Gastroesophageal sphincter (tissue), 4 donors: ENCODE results near the gene ANKS1B. TPM values are rescaled to one million over a fixed set of nuclear protein-coding genes. Genes with fewer than 3 reads are reported as not detected.
A peak's percentile ranks its signal among the peaks of the same experiment; 100 is the strongest.

Experiments
- ATAC-seq: fragments of 150-250 bp; one replicate; pipeline ENCODE4 v1.9.1; 2016; ENCODE audit warnings: mild to moderate bottlenecking, moderate library complexity
- H3K27ac ChIP-seq, 4 donors: fragments of 200-600 bp; sonication (generic) in 3 of 4; 1 replicate in 3 of 4; 2 replicates in 1 of 4; pipeline ENCODE4 v1.5.1; 2016 to 2019
- H3K27me3 ChIP-seq: fragments of 200-600 bp; sonication (generic); one replicate; pipeline ENCODE4 v1.5.1; 2019
- H3K36me3 ChIP-seq, 2 donors: fragments of 200-600 bp; sonication (generic); one replicate each; pipeline ENCODE4 v1.5.1; 2019; ENCODE audit warnings: control low read depth in 1 of 2
- H3K4me1 ChIP-seq, 3 donors: fragments of 200-600 bp; sonication (generic); 1 replicate in 2 of 3; 2 replicates in 1 of 3; pipeline ENCODE4 v1.5.1; 2016 to 2019; ENCODE audit warnings: control low read depth in 2 of 3
- H3K4me3 ChIP-seq, 2 donors: fragments of 200-600 bp; sonication (generic); one replicate each; pipeline ENCODE4 v1.5.1; 2019; ENCODE audit warnings: mild to moderate bottlenecking in 1 of 2, moderate library complexity in 1 of 2
- H3K9me3 ChIP-seq, 3 donors: fragments of 200-600 bp; sonication (generic); one replicate each; pipeline ENCODE4 v1.5.1; 2017 to 2019; ENCODE audit warnings: control low read depth in 2 of 3
- CTCF ChIP-seq, 4 experiments: fragments of 200-600 bp in 2 of 4; fragments of 450-650 bp in 2 of 4; sonication (generic) in 1 of 4; IDR thresholded peaks; one replicate each; pipeline ENCODE4 v1.5.1; 2017 to 2019; ENCODE audit warnings: antibody characterized with exemption in 4 of 4, mild to moderate bottlenecking in 2 of 4, moderate library complexity in 2 of 4
- EP300 ChIP-seq: sonication (generic); formaldehyde crosslinking; IDR thresholded peaks from one replicate; pipeline ENCODE4 v1.6.1; 2017; ENCODE audit warnings: antibody characterized with exemption, mild to moderate bottlenecking
- POLR2A ChIP-seq, 2 donors: fragments of 450-650 bp; IDR thresholded peaks; one replicate each; pipeline ENCODE4 v1.6.1; 2017; ENCODE audit warnings: antibody characterized with exemption in 2 of 2, mild to moderate bottlenecking in 2 of 2, moderate library complexity in 1 of 2
- POLR2AphosphoS5 ChIP-seq: sonication (generic); formaldehyde crosslinking; IDR thresholded peaks from one replicate; pipeline ENCODE4 v1.6.1; 2017; ENCODE audit warnings: antibody characterized with exemption
- WGBS, 2 donors: methylation state at CpG; one replicate each; pipeline ENCODE4 v1.1.5; 2018; ENCODE audit warnings: low coverage in 1 of 2; 5-methylcytosine and 5-hydroxymethylcytosine counted together
- total RNA-seq, 4 donors: library from RNA; depleted of rRNA; stranded (reverse); fragments of >200 nt; gene quantifications; one replicate each; pipeline ENCODE4 v1.1.0, GENCODE V29; 2016

Gene ANKS1B
- total RNA-seq, 4 donors from 2014 or later: 9.9 to 31.1 (median 21.4) TPM

GRCh38 chr12:99834710-99835109 is 150.0 kb downstream of the ANKS1B start:
- H3K36me3 ChIP-seq: no peaks in the 10 kb centered on the region
- H3K4me3 ChIP-seq: no peak overlapping the region
- H3K9me3 ChIP-seq: no peaks in the 10 kb centered on the region
- H3K27ac ChIP-seq: no peak overlapping the region
- WGBS, 2 donors: 95 to 100% methylated on average over 2 of the region's 2 CpGs
- TF ChIP-seq CTCF (IDR thresholded peaks at IDR 0.05) (no peak), POLR2A (IDR thresholded peaks at IDR 0.05) (no peak), EP300 (no peak), POLR2AphosphoS5 (no peak)
- no peaks in the 10 kb centered on the region for H3K4me1 ChIP-seq
- H3K27me3 ChIP-seq: no peaks in the 10 kb centered on the region
- no peak for ATAC-seq

GRCh38 chr12:99833397-99833796 is 151.3 kb downstream of the ANKS1B start:
- Histone ChIP-seq H3K27ac (no peak overlapping the region), H3K4me3 (no peak overlapping the region), H3K4me1 (no peaks in the 10 kb centered on the region), H3K27me3 (no peaks in the 10 kb centered on the region), H3K9me3 (no peaks in the 10 kb centered on the region), H3K36me3 (no peaks in the 10 kb centered on the region)
- no peak for ATAC-seq
- 50 to 62% methylated on average over 1 of the region's 1 CpG for WGBS, 2 donors
- TF ChIP-seq CTCF (IDR thresholded peaks at IDR 0.05): no peak
- no peak for TF ChIP-seq EP300
- no peak for TF ChIP-seq POLR2AphosphoS5
- TF ChIP-seq POLR2A (IDR thresholded peaks at IDR 0.05): no peak

DNA sequence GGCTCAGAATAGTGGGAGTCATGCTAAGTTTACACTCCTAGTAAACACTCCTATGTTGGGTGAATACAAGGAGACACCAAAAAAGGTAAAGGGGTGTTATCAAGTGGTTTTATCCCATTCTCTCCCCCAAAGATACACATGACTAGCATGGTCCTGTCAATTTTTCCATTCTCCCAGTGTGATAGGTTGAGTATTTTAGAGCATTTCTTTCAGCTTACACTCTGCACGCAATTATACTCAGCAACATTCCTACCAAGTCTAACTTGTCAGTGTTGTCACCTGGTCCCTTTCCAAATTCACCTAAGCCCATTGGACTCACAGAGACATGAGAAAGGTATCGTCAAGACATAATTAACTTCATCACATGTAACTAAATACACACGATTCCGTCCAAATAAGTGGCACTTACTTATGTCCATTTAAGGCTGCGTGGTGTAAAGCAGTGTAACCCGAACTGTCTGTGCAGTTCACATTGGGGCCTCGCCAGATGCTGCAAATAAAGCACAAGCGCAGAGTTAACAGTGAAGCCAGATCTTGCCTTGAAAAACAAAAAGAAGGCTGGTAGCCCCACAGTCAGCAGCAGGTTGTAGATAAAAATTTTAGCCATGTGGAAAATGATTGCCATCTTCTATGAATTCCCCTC is 159.7 kb downstream of the ANKS1B start:
- no peaks in the 10 kb centered on the region for H3K4me1 ChIP-seq
- no peak for ATAC-seq
- no peaks in the 10 kb centered on the region for H3K27me3 ChIP-seq
- TF ChIP-seq CTCF (IDR thresholded peaks at IDR 0.05) (no peak), POLR2AphosphoS5 (peak; percentile 5), POLR2A (IDR thresholded peaks at IDR 0.05) (no peak), EP300 (no peak)
- no peaks in the 10 kb centered on the region for H3K9me3 ChIP-seq
- no peaks in the 10 kb centered on the region for H3K36me3 ChIP-seq
- H3K4me3 ChIP-seq: peak overlapping the region in 1 of 2 donors; percentile 20
- 36 to 55% methylated on average over 5 to 8 of the region's 8 CpGs for WGBS, 2 donors
- H3K27ac ChIP-seq: no peak overlapping the region

DNA sequence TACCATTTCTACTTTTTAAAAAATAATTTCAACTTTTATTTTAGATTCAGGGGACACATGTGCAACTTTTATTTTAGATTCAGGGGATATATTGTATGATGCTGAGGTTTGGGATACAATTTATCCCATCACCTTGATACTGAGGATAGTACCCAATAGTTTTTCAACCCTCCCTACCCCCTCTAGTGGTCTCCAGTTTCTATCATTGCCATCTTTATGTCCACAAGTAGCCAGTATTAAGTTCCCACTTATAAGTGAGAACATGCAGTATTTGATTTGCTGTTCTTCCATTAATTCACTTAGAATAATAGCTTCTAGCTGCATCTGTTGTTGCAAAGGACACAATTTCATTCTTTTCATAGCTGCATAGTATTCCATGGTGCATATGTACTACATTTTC is 162.5 kb downstream of the ANKS1B start:
- no peaks in the 10 kb centered on the region for H3K9me3 ChIP-seq
- ATAC-seq: no peak
- no peaks in the 10 kb centered on the region for H3K4me1 ChIP-seq
- no peaks in the 10 kb centered on the region for H3K27me3 ChIP-seq
- no peak overlapping the region for H3K4me3 ChIP-seq
- TF ChIP-seq POLR2AphosphoS5 (no peak), POLR2A (IDR thresholded peaks at IDR 0.05) (no peak), EP300 (no peak), CTCF (IDR thresholded peaks at IDR 0.05) (no peak)
- no peaks in the 10 kb centered on the region for H3K36me3 ChIP-seq
- no peak overlapping the region for H3K27ac ChIP-seq
